GM12878 (cell line): ENCODE measurements around the gene KBTBD8. TPM values are rescaled to one million over a fixed set of nuclear protein-coding genes. Genes with fewer than 3 reads are reported as not detected.
A peak's percentile ranks its signal among the peaks of the same experiment; 100 is the strongest.

Experiments
- EED ChIP-seq: sonication (generic); IDR thresholded peaks from 2 replicates; pipeline ENCODE4 v1.6.1; 2016; ENCODE audit warnings: antibody characterized with exemption, low read depth
- EP300 ChIP-seq, 2 experiments: fragments of 150-350 bp in 1 of 2; IDR thresholded peaks; 2 replicates each; pipeline ENCODE4 v1.6.1; 2011 to 2012; ENCODE audit warnings: low read depth in 2 of 2, low read length in 2 of 2, borderline replicate concordance in 1 of 2, improper control_type of control experiment in 1 of 2, inconsistent platforms in 1 of 2; ENCODE audit not compliant: control insufficient read depth in 1 of 2
- GATAD2B ChIP-seq: fragments of 450-650 bp; conservative IDR thresholded peaks from 2 replicates; pipeline ENCODE4 v1.6.1; 2017; ENCODE audit warnings: low read depth, mild to moderate bottlenecking, moderate library complexity
- RFX5 ChIP-seq: IDR thresholded peaks from 2 replicates; pipeline ENCODE4 v1.6.1; 2011; ENCODE audit warnings: low read depth, low read length, improper control_type of control experiment
- YY1 ChIP-seq: IDR thresholded peaks from 2 replicates; pipeline ENCODE4 v1.6.1; 2011; ENCODE audit warnings: low read depth, mild to moderate bottlenecking, low read length
- polyA plus RNA-seq, 11 experiments: library from polyadenylated mRNA; depleted of rRNA in 4 of 11; unstranded in 6 of 11; stranded (reverse) in 5 of 11; fragments of >200 nt; fragmentation: Nextera tagmentation in 4 of 11; fragmentation: Illumina TruSeq in 1 of 11; extraction: Ambion mirVana in 4 of 11; extraction: Trizol in 1 of 11; gene quantifications; 1 replicate in 1 of 11; 2 replicates in 10 of 11; pipeline versions ENCODE4 v1.2.1 to v1.2.3, GENCODE V29; 2011 to 2016; ENCODE audit warnings: inconsistent platforms in 2 of 11, missing spikeins in 2 of 11, low read depth in 1 of 11
- total RNA-seq, 4 experiments: library from RNA; depleted of rRNA in 3 of 4; stranded (reverse); fragments of >200 nt in 3 of 4; fragmentation: Illumina TruSeq in 1 of 4; extraction: Trizol in 1 of 4; gene quantifications; 2 replicates each; pipeline versions ENCODE4 v1.2.1 to v1.2.3, GENCODE V29; 2013 to 2021
- TF ChIP-seq, protein P1 (sequence below): IDR thresholded peaks from 2 replicates; pipeline ENCODE4 v1.6.1; 2011; ENCODE audit warnings: low read depth, low read length, improper control_type of control experiment, borderline replicate concordance
- TF ChIP-seq, protein P2 (sequence below): IDR thresholded peaks from 2 replicates; pipeline ENCODE4 v1.6.1; 2012; ENCODE audit warnings: low read depth, low read length, improper control_type of control experiment
- TF ChIP-seq, protein P3 (sequence below): fragments of 450-650 bp; IDR thresholded peaks from 2 replicates; pipeline ENCODE4 v1.6.1; 2016; ENCODE audit warnings: mild to moderate bottlenecking, moderate library complexity, borderline replicate concordance

Gene KBTBD8
- total and polyA plus RNA-seq, 10 of the 15 experiments (the other 5 are each of a cell fraction or from before 2014, with no cell fraction given), result 8.5 to 44.4 (median 19.3) TPM

DNA sequence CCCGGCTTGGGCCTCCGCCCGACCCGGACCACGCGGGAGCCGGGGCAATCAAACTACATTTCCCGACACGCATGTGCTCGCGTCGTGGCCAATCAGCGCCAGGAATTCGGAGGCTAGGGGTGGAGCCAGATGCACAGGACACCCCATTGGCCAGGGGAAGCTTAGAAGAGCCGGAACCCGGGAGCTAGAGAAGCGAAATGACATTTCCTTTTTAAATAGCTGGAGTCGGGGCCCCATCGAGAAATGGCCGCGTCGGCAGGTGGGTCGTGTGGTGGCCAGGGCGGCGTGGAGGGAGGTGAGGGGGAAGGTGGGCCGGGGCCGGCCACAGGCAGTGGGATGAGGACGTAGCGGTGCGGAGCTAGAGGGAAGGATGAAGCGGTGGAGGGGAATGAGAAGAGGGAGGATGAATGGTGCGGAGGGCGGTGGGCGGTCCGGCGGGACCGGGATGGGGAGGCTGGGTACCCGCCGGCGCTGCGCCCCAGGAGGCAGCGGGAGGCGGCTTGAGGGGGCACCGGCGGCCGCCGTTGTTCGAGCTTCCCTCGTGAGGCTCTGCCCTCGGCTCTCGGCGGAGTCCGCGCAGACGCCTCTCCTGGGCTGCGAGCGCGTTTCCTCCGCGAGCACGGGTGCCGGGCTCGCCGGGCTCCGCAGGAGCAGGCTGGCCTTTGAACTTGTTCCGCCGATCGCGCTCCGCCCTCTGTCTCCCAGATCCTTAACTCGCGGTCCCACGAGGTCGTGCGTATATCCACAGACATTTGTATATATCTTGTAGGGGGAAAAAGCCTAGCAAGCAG, at the start of gene KBTBD8 (continued):
- TF ChIP-seq RFX5 (0 out of 2 replicates have a peak, but pooled peaks have one; percentile 32), EED (peak; percentile 41; the same call in 1 of the 2 replicates), YY1 (peak; percentile 89), EP300 (IDR thresholded peaks at IDR 0.05; ENCODE audit: borderline replicate concordance in 1 of 2, control insufficient read depth in 1 of 2, low read depth in 2 of 2, low read length in 2 of 2) (no peak), GATAD2B (peak; percentile 40; the same call in 1 of the 2 replicates)
- TF ChIP-seq, protein P1, sequence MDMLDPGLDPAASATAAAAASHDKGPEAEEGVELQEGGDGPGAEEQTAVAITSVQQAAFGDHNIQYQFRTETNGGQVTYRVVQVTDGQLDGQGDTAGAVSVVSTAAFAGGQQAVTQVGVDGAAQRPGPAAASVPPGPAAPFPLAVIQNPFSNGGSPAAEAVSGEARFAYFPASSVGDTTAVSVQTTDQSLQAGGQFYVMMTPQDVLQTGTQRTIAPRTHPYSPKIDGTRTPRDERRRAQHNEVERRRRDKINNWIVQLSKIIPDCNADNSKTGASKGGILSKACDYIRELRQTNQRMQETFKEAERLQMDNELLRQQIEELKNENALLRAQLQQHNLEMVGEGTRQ, result peak; percentile 30
- TF ChIP-seq, protein P2, sequence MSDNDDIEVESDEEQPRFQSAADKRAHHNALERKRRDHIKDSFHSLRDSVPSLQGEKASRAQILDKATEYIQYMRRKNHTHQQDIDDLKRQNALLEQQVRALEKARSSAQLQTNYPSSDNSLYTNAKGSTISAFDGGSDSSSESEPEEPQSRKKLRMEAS, result peak; percentile 89
- TF ChIP-seq, protein P3, sequence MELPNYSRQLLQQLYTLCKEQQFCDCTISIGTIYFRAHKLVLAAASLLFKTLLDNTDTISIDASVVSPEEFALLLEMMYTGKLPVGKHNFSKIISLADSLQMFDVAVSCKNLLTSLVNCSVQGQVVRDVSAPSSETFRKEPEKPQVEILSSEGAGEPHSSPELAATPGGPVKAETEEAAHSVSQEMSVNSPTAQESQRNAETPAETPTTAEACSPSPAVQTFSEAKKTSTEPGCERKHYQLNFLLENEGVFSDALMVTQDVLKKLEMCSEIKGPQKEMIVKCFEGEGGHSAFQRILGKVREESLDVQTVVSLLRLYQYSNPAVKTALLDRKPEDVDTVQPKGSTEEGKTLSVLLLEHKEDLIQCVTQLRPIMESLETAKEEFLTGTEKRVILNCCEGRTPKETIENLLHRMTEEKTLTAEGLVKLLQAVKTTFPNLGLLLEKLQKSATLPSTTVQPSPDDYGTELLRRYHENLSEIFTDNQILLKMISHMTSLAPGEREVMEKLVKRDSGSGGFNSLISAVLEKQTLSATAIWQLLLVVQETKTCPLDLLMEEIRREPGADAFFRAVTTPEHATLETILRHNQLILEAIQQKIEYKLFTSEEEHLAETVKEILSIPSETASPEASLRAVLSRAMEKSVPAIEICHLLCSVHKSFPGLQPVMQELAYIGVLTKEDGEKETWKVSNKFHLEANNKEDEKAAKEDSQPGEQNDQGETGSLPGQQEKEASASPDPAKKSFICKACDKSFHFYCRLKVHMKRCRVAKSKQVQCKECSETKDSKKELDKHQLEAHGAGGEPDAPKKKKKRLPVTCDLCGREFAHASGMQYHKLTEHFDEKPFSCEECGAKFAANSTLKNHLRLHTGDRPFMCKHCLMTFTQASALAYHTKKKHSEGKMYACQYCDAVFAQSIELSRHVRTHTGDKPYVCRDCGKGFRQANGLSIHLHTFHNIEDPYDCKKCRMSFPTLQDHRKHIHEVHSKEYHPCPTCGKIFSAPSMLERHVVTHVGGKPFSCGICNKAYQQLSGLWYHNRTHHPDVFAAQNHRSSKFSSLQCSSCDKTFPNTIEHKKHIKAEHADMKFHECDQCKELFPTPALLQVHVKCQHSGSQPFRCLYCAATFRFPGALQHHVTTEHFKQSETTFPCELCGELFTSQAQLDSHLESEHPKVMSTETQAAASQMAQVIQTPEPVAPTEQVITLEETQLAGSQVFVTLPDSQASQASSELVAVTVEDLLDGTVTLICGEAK, result peak; percentile 58; the same call in 1 of the 2 replicates
